H7 (cell line): ENCODE measurements around the gene GFOD2. TPM values are rescaled to one million over a fixed set of nuclear protein-coding genes. Genes with fewer than 3 reads are reported as not detected.
A peak's percentile ranks its signal among the peaks of the same experiment; 100 is the strongest.

ENCODE experiments used
- DNase-seq: peaks from one replicate; pipeline ENCODE4 v3.0.0; 2012
- H3K27me3 ChIP-seq: 2 replicates; pipeline ENCODE4 v1.6.0; 2011; ENCODE audit warnings: mild to moderate bottlenecking, low read length; ENCODE audit not compliant: control insufficient read depth, insufficient read depth
- H3K36me3 ChIP-seq: replicated peaks from 2 replicates; pipeline ENCODE4 v1.5.1; 2011; ENCODE audit warnings: low read length; ENCODE audit not compliant: control insufficient read depth, insufficient read depth
- H3K4me3 ChIP-seq: 2 replicates; pipeline ENCODE4 v1.5.1; 2011; ENCODE audit warnings: low read depth, mild to moderate bottlenecking, control low read depth, low read length, moderate library complexity; ENCODE audit not compliant: insufficient read depth
- total RNA-seq: library from RNA; depleted of rRNA; stranded (reverse); fragments of >200 nt; shearing (Covaris generic); gene quantifications from 2 replicates; pipeline ENCODE4 v1.2.3, GENCODE V29; 2014

GFOD2 gene
- total RNA-seq, 1 experiment from 2014 or later, result 26.2 TPM

GRCh38 chr16:67723911-67724305 lies 4.8 kb upstream of the GFOD2 start:
- H3K27me3 ChIP-seq, result no peaks in the 10 kb centered on the region
- no peak overlapping the region for H3K4me3 ChIP-seq
- peaks cover 8% of the 10 kb centered on the region for H3K36me3 ChIP-seq
- no peak for DNase-seq

- H3K27me3 ChIP-seq, result no peaks in the 10 kb centered on the region
- no peak for DNase-seq
- no peak overlapping the region for H3K4me3 ChIP-seq
- peaks cover 4% of the 10 kb centered on the region for H3K36me3 ChIP-seq
Measured at GRCh38 chr16:67723151-67723910, 4.2 kb upstream of the GFOD2 start.

GRCh38 chr16:67720236-67720635 lies 1.1 kb upstream of the GFOD2 start:
- no peaks in the 10 kb centered on the region; the same call in 1 of the 2 replicates for H3K36me3 ChIP-seq
- 0 out of 2 replicates have a peak overlapping the region, but pooled peaks have one; percentile 78 for H3K4me3 ChIP-seq
- DNase-seq, result no peak
- H3K27me3 ChIP-seq, result no peaks in the 10 kb centered on the region

GRCh38 chr16:67719778-67720144 lies 645 bp upstream of the GFOD2 start:
- Histone ChIP-seq H3K27me3 (no peaks in the 10 kb centered on the region), H3K36me3 (no peaks in the 10 kb centered on the region; the same call in 1 of the 2 replicates), H3K4me3 (peak overlapping the region; percentile 78)
- peak; percentile 66 for DNase-seq

GRCh38 chr16:67718668-67719047 lies 458 bp downstream of the GFOD2 start:
- Histone ChIP-seq H3K27me3 (no peaks in the 10 kb centered on the region), H3K36me3 (no peaks in the 10 kb centered on the region), H3K4me3 (peak overlapping the region; percentile 78)
- DNase-seq, result peak; percentile 71

- Histone ChIP-seq H3K4me3 (no peak overlapping the region), H3K36me3 (no peaks in the 10 kb centered on the region), H3K27me3 (no peaks in the 10 kb centered on the region)
- DNase-seq, result no peak
Measured at GRCh38 chr16:67716097-67716496, 3.0 kb downstream of the GFOD2 start.

- Histone ChIP-seq H3K36me3 (no peaks in the 10 kb centered on the region), H3K4me3 (no peak overlapping the region), H3K27me3 (no peaks in the 10 kb centered on the region)
- DNase-seq, result no peak
Measured at GRCh38 chr16:67714522-67714921, 4.6 kb downstream of the GFOD2 start.

GRCh38 chr16:67713647-67714273 lies 5.4 kb downstream of the GFOD2 start:
- Histone ChIP-seq H3K36me3 (no peaks in the 10 kb centered on the region), H3K4me3 (no peak overlapping the region), H3K27me3 (no peaks in the 10 kb centered on the region)
- DNase-seq, result peak; percentile 50

GRCh38 chr16:67710607-67711006 lies 8.5 kb downstream of the GFOD2 start:
- Histone ChIP-seq H3K4me3 (no peak overlapping the region), H3K36me3 (no peaks in the 10 kb centered on the region), H3K27me3 (no peaks in the 10 kb centered on the region)
- no peak for DNase-seq

GRCh38 chr16:67709050-67709449 lies 10.1 kb downstream of the GFOD2 start:
- Histone ChIP-seq H3K4me3 (no peak overlapping the region), H3K36me3 (no peaks in the 10 kb centered on the region), H3K27me3 (no peaks in the 10 kb centered on the region)
- no peak for DNase-seq

- DNase-seq, result no peak
- no peaks in the 10 kb centered on the region for H3K36me3 ChIP-seq
- H3K27me3 ChIP-seq, result no peaks in the 10 kb centered on the region
- no peak overlapping the region for H3K4me3 ChIP-seq
Measured at GRCh38 chr16:67708368-67708771, 10.7 kb downstream of the GFOD2 start.

GRCh38 chr16:67707790-67708189 lies 11.3 kb downstream of the GFOD2 start:
- Histone ChIP-seq H3K36me3 (no peaks in the 10 kb centered on the region), H3K27me3 (no peaks in the 10 kb centered on the region), H3K4me3 (no peak overlapping the region)
- no peak for DNase-seq

GRCh38 chr16:67707210-67707609 lies 11.9 kb downstream of the GFOD2 start:
- Histone ChIP-seq H3K27me3 (no peaks in the 10 kb centered on the region), H3K36me3 (no peaks in the 10 kb centered on the region), H3K4me3 (no peak overlapping the region)
- DNase-seq, result no peak

GRCh38 chr16:67704110-67704509 lies 15.0 kb downstream of the GFOD2 start:
- Histone ChIP-seq H3K36me3 (no peaks in the 10 kb centered on the region), H3K27me3 (no peaks in the 10 kb centered on the region), H3K4me3 (no peak overlapping the region)
- no peak for DNase-seq

- DNase-seq, result no peak
- H3K27me3 ChIP-seq, result no peaks in the 10 kb centered on the region
- no peak overlapping the region for H3K4me3 ChIP-seq
- no peaks in the 10 kb centered on the region for H3K36me3 ChIP-seq
Measured at GRCh38 chr16:67703626-67704025, 15.5 kb downstream of the GFOD2 start.
